Measurements from ENCODE around the gene MED9. TPM values are rescaled to one million over a fixed set of nuclear protein-coding genes. Genes with fewer than 3 reads are reported as not detected.

Gene MED9
- total RNA-seq, 1 donor from 2014 or later, result 13.8 TPM

- no peak for TF ChIP-seq CTCF (IDR thresholded peaks at IDR 0.05)
- Histone ChIP-seq H3K4me3 (peak overlapping the region; percentile 68), H3K27me3 (no peaks in the 10 kb centered on the region), H3K27ac (peak overlapping the region; percentile 84), H3K4me1 (peaks cover 18% of the 10 kb centered on the region), H3K9me3 (no peaks in the 10 kb centered on the region), H3K36me3 (peaks cover 23% of the 10 kb centered on the region)
- DNase-seq (no peak), ATAC-seq (no peak)
- intact Hi-C loops (cut with DNase I), result loop anchor here (5.0 kb wide), 1 partner anchor 137 kb away; no protein-coding TSS in a partner anchor
Measured at GRCh38 chr17:17494499-17494869, 17.7 kb downstream of the MED9 start.

- peak overlapping the region; percentile 68 for H3K4me3 ChIP-seq
- no peak for TF ChIP-seq CTCF (IDR thresholded peaks at IDR 0.05)
- intact Hi-C loops (cut with DNase I), result loop anchor here (5.0 kb wide), 1 partner anchor 138 kb away; no protein-coding TSS in a partner anchor
- no peaks in the 10 kb centered on the region for H3K27me3 ChIP-seq
- ATAC-seq, result peak; percentile 2
- peaks cover 18% of the 10 kb centered on the region for H3K4me1 ChIP-seq
- peaks cover 23% of the 10 kb centered on the region for H3K36me3 ChIP-seq
- H3K9me3 ChIP-seq, result no peaks in the 10 kb centered on the region
- peak; percentile 80 for DNase-seq
- H3K27ac ChIP-seq, result peak overlapping the region; percentile 84
Measured at GRCh38 chr17:17494870-17495535, 18.2 kb downstream of the MED9 start.

GRCh38 chr17:17495536-17496188, 18.9 kb downstream of the MED9 start:
- peak overlapping the region; percentile 84 for H3K27ac ChIP-seq
- H3K4me1 ChIP-seq, result peaks cover 18% of the 10 kb centered on the region
- DNase-seq (peak; percentile 77), ATAC-seq (peak; percentile 1)
- peak overlapping the region; percentile 68 for H3K4me3 ChIP-seq
- H3K27me3 ChIP-seq, result no peaks in the 10 kb centered on the region
- H3K36me3 ChIP-seq, result peaks cover 23% of the 10 kb centered on the region
- TF ChIP-seq CTCF (IDR thresholded peaks at IDR 0.05), result no peak
- H3K9me3 ChIP-seq, result no peaks in the 10 kb centered on the region
- intact Hi-C loops (cut with DNase I), result no loop called here

GRCh38 chr17:17496189-17497064, 19.6 kb downstream of the MED9 start, which contains the start of gene RASD1:
Gene RASD1, minus strand, starts transcription at chr17:17496395. Its CDS starts 214 bp downstream, at chr17:17496181.
- H3K27me3 ChIP-seq, result no peaks in the 10 kb centered on the region
- TF ChIP-seq CTCF (IDR thresholded peaks at IDR 0.05), result peak; percentile 96
- peaks cover 16% of the 10 kb centered on the region for H3K36me3 ChIP-seq
- peaks cover 18% of the 10 kb centered on the region for H3K4me1 ChIP-seq
- H3K9me3 ChIP-seq, result no peaks in the 10 kb centered on the region
- H3K4me3 ChIP-seq, result peak within 1 kb of the TSS; percentile 68
- ATAC-seq, result peak; percentile 93
- intact Hi-C loops (cut with DNase I), result no loop called here
- peak; percentile 95 for DNase-seq
- H3K27ac ChIP-seq, result peak within 1 kb of the TSS; percentile 84

- H3K27me3 ChIP-seq, result no peaks in the 10 kb centered on the region
- no peak for ATAC-seq
- peak; percentile 39 for DNase-seq
- no peaks in the 10 kb centered on the region for H3K9me3 ChIP-seq
- no peak for TF ChIP-seq CTCF (IDR thresholded peaks at IDR 0.05)
- H3K4me3 ChIP-seq, result peak overlapping the region; percentile 68
- peaks cover 18% of the 10 kb centered on the region for H3K4me1 ChIP-seq
- H3K27ac ChIP-seq, result peak overlapping the region; percentile 84
- peaks cover 8% of the 10 kb centered on the region for H3K36me3 ChIP-seq
- intact Hi-C loops (cut with DNase I), result no loop called here
Measured at GRCh38 chr17:17497065-17497844, 20.5 kb downstream of the MED9 start.

Data from upper lobe of right lung (tissue), 1 donor.